Stimulated activated CD4-positive, alpha-beta T cell treated with anti-CD3 and anti-CD28 coated beads, Interleukin-1b, Interleukin-23, amount 100 ng/mL, for 4 hours (primary cell): ENCODE data around the gene SMARCB1.

Experiments
- DNase-seq, 2 donors: peaks; one replicate each; pipeline ENCODE4 v3.0.0-alpha.2; 2020; ENCODE audit warnings: low read depth in 2 of 2

Gene SMARCB1

DNA sequence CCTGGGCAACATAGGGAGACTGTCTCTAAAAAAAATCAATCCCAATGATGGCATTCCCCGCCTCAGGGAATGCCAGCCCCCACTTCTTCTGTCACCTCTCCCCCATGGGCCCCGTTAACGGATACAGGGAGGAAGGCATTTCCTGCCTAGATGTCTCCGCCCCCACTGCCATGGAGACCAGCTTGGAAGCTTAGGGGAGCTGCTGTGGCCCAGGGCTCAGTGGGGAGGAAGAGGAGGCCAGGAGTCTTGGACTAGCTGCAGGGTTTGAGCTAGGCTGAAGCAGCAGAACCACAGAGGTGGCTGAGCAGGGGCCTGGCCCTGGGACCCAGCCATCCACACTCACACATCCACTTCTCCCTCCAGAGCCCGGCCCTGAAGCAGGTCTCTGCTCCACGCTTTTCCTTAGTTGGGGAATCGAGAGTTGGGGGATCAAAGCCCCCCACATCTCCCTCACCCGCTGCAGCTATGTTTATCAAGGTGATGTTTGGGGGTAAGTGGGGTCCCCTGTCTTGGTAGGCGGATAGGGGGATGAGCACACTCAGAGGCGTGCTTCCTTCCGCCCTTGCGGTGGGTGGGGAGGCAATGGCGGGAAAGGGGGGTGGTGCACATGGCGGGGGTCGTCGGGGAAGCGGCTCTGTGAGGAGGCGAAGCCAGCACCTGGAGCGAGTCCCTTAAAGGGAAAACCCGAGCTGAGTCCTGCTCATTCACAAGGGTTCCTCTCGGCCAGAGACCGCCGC is 23.8 kb upstream of the SMARCB1 start, which contains the start of gene C22orf15:
Gene C22orf15 (plus strand): TSS at position 149 of the 737 bp plus-strand sequence. CDS start 317 bp downstream, at position 466.
- DNase-seq: no peak

GRCh38 chr22:23763579-23763945 is 23.2 kb upstream of the SMARCB1 start:
- DNase-seq: peak; percentile 26 to 57

- no peak for DNase-seq
Measured at GRCh38 chr22:23763954-23764353, 22.8 kb upstream of the SMARCB1 start.

DNA sequence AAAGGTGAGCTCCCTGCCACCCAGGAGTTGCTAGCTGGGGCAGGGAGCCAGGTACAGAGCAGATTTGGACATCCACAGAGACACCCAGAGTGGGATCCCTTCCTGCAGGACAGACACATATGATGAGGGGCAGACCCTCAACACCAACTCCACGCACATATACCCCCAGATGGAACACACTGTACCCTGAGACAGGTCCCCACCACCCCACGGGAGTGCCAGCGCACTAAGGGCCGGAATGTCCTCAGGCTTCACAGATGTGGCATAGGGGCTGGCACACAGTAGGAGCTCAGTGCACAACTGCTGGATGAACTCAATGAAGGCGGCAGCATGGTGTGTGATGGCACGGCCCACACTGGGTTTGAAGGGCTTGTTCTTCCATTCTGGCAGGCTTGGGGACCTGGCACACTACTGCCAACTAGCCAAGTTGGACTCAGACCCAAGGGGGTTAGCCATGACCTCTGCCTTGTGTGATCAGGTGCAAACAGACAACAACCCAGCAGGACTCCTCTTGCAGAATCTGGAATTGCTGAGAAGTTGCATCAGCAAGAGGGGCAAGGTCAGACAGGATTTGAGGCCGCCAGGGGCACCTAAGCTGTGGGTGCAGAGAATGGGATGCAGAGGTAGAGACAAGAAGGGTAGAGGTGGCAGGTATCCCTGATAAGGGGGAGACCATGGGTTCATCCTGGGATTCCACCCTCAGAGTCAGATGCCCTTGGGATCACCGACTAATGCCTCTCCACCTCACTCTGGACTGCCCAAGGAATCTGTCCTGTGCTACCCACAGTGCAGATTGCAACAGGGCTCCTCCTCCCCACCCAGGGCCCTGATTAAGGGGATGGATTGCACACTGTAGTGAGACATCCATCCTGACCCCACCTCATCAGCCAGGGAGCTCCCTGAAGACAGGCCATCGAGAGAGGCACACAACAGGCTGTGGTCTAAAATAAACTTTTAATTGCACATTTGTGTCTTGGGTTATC is 21.6 kb upstream of the SMARCB1 start:
- DNase-seq: no peak

DNA sequence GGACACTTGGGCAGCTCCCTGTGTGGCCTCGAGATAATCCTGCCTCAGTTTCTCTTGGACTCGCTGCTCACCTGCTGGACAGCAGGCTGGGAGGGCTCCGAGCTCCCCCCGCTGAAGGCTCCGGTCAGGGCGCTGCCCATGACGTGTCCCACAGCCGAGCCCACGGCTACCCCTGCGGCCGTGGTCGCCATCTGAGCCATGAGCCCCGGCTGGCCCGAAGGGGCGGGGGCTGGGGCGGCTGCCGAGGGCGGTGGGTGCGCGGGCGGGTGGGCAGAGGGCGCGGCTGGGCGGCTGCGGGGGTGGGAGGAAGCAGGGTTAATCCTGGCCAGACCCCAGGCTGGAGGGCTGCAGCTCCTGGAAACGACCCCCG is 19.5 kb upstream of the SMARCB1 start:
- DNase-seq: no peak

- DNase-seq: peak; percentile 60 to 74
Measured at GRCh38 chr22:23767673-23768548, 18.9 kb upstream of the SMARCB1 start, which contains the start of gene CHCHD10. Gene CHCHD10, minus strand, starts transcription at chr22:23767972. Its CDS starts 98 bp downstream, at chr22:23767874.

- DNase-seq: no peak
Measured at GRCh38 chr22:23769321-23769965, 17.3 kb upstream of the SMARCB1 start.

DNA sequence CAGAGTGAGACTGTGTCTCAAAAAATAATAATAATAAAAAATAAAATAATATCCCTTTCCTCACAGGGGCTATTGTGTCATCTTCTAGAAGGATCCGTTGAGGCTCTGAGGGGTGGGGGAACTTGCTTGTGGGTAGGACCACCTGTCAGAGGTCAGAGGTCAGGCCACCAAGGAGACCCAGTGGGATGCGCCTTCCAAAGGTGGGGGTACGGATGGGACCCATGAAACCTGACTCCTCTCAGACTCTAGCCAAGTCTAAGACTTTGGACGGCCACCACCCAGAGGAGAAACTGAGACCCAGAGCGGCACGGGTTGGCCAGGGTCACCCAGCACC is 14.5 kb upstream of the SMARCB1 start:
- DNase-seq: no peak

DNA sequence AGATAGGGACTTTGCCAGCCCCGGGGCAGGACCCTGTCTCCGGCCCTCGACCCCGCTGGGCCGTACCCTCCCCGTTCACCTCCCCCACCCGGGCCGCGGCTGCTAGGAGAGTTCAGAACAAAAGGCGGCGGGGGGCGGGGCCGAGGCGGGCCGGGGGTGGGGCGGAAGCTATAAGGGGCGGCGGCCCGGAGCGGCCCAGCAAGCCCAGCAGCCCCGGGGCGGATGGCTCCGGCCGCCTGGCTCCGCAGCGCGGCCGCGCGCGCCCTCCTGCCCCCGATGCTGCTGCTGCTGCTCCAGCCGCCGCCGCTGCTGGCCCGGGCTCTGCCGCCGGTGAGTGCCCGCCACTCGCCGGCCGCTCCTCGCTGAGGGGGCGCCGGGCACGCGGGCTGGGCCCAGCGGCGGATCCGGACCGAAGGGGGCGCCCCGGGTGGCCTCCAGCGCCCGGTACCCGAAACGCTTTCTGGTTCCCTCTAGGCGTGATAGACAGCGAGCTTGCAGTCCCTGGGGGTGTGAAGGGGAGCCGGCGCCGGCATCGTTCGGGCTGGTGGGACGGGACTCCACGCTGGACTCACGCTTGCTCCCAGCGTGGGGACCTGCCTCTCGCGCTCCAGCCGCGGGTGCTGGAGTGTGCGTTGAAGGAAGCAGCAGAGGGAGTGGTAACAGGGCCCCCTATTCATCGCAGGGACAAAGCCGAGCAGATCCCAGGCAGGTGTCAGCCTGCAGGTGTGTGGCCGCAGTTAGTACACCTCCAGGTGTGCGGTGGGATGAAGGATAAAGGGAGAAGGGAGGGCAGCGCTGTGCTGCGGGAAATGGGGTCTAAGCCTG is 13.9 kb upstream of the SMARCB1 start, which contains the start of gene MMP11:
Gene MMP11 (plus strand): TSS at position 201 of the 825 bp plus-strand sequence. CDS start 22 bp downstream, at position 223.
- peak; percentile 44 to 57 for DNase-seq

- no peak for DNase-seq
Measured at GRCh38 chr22:23773483-23774113, 13.2 kb upstream of the SMARCB1 start.

DNA sequence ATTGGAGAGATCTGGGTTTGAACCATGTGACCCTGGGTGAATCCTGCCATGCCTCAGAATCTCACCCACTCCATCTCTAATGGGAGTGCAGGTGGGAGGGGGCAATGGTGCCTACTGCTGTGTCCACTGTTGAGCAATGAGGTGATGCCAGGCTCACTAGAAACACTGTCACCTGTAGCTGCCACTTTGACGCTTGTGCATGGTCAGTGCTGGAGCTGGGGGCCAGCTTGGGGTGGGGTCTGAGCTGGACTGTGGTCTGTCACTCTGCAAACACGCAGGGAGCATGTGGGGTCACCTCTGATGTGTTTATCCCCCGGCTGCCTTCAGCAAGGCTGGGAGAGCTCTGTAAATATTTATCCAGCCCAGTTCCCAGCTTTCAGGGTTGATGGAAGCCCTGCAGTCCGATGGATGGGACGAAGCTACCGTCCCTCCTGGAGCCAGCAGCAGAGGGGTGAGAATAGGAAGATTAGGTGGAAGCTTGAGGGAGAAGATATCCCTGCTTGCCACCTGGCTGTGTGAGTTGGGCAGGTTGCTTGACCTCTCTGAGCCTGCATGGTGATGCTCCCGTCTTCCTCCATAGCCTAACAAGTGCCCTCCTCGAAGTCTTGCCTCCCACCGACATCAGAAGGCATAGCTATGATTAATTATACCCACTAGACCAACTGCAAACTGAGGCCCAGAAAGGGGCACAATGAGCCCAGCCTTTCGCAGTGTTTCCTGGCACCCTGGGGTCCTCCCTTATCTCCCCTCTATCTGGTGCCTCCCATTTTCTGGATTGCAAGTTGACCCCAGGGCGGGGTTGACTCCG is 12.4 kb upstream of the SMARCB1 start:
- DNase-seq: no peak

DNA sequence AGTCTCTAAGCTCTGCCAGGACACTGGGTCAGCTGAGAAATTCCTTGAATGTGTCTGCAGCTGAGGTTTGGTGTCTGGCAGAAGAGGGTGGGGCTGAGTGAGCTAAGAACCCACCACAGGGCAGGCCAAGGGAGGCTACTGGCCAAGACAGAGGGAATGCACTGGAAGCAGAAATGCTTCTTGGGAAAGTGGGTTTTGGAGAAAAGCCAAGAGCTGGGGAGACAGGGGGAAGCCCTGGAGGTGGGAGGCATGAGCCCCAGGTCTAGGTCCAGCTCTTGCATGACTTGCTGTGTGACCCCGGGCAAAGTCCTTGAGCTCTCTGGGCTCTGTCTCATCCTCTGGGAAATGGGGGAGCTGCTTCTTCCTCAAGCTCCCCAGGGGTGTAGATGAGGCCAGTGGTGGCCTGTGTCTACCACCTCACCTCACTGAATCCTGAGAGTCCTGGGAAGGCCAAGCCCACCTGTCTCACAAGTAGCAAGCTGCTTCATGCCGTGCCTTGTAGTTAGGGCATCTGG is 11.8 kb upstream of the SMARCB1 start:
- DNase-seq: no peak

GRCh38 chr22:23775779-23776375 is 10.9 kb upstream of the SMARCB1 start:
- DNase-seq: no peak

GRCh38 chr22:23777776-23778576 is 8.8 kb upstream of the SMARCB1 start:
- DNase-seq: no peak

- DNase-seq: no peak
Measured at GRCh38 chr22:23778577-23778900, 8.2 kb upstream of the SMARCB1 start.

DNA sequence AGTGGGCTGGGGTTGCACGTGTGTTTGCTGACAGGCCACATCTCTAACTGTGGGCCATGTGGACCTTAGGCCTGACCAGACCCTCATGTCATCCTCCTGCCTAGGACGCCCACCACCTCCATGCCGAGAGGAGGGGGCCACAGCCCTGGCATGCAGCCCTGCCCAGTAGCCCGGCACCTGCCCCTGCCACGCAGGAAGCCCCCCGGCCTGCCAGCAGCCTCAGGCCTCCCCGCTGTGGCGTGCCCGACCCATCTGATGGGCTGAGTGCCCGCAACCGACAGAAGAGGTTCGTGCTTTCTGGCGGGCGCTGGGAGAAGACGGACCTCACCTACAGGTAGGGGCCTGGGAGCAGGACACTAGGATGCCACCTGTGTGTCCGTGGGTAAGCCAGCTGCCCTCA is 7.7 kb upstream of the SMARCB1 start:
- no peak for DNase-seq

DNA sequence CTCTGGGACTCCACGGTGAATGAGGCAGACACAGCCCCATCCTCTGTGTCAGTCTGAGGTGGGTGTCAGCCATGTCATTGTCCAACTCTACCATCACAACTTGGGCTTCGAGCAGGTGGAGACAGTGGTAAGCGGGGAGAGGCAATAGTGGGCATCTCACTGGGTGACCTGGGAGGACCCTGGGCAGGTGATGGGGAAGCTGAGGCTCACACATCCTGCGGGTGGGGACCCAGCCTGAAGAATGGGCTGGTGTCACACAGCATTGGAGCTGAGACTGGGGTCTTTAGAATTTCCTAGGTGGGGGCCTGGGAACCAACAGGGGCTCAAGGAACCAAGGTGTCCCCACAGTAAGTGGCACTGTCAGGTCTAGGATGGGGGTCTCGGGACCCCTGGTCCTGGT is 7.0 kb upstream of the SMARCB1 start:
- no peak for DNase-seq
